Fibroblast of lung (primary cell): ENCODE results near the gene SLC23A3. TPM values are rescaled to one million over a fixed set of nuclear protein-coding genes. Genes with fewer than 3 reads are reported as not detected.

Experiments
- DNase-seq, 2 donors: peaks; one replicate each; pipeline versions ENCODE4 v3.0.0 to v3.0.0-alpha.2; 2010; ENCODE audit warnings: low read depth in 2 of 2
- H2AFZ ChIP-seq: 2 replicates; pipeline ENCODE4 v1.5.1; 2012; ENCODE audit warnings: low read length, control low read depth, inconsistent platforms
- H3K27ac ChIP-seq: 2 replicates; pipeline ENCODE4 v1.5.1; 2011; ENCODE audit warnings: low read length, control low read depth; ENCODE audit not compliant: insufficient read depth
- H3K27me3 ChIP-seq: 2 replicates; pipeline ENCODE4 v1.5.1; 2011; ENCODE audit warnings: mild to moderate bottlenecking, low read length; ENCODE audit not compliant: control insufficient read depth, insufficient read depth
- H3K36me3 ChIP-seq: 2 replicates; pipeline ENCODE4 v1.5.1; 2011; ENCODE audit warnings: low read length; ENCODE audit not compliant: control insufficient read depth, insufficient read depth
- H3K4me1 ChIP-seq: 2 replicates; pipeline ENCODE4 v1.5.1; 2011; ENCODE audit warnings: low read length; ENCODE audit not compliant: control insufficient read depth, insufficient read depth; ENCODE audit errors: extremely low read depth
- H3K4me2 ChIP-seq: 2 replicates; pipeline ENCODE4 v1.5.1; 2011; ENCODE audit warnings: low read length, control low read depth; ENCODE audit not compliant: insufficient read depth; ENCODE audit errors: extremely low read depth
- H3K4me3 ChIP-seq, 4 experiments: fragments of 200-600 bp in 1 of 4; sonication (generic) in 1 of 4; replicated peaks in 1 of 4; 2 replicates each; pipeline ENCODE4 v1.5.1; 2011 to 2016; ENCODE audit warnings: low read length in 4 of 4, low read depth in 3 of 4, mild to moderate bottlenecking in 3 of 4, control low read depth in 2 of 4, inconsistent platforms in 1 of 4, mixed read lengths in 1 of 4; ENCODE audit not compliant: insufficient read depth in 1 of 4; ENCODE audit errors: control extremely low read depth in 1 of 4
- H3K79me2 ChIP-seq: 2 replicates; pipeline ENCODE4 v1.5.1; 2012; ENCODE audit warnings: mild to moderate bottlenecking, low read length, inconsistent platforms; ENCODE audit not compliant: control insufficient read depth, insufficient read depth
- H3K9ac ChIP-seq: 2 replicates; pipeline ENCODE4 v1.5.1; 2011; ENCODE audit warnings: mild to moderate bottlenecking, low read length, control low read depth; ENCODE audit not compliant: insufficient read depth
- H3K9me3 ChIP-seq: 2 replicates; pipeline ENCODE4 v1.5.1; 2012; ENCODE audit warnings: low read depth, low read length; ENCODE audit not compliant: control insufficient read depth, insufficient read depth
- H4K20me1 ChIP-seq: 2 replicates; pipeline ENCODE4 v1.5.1; 2011; ENCODE audit warnings: low read length; ENCODE audit not compliant: control insufficient read depth, insufficient read depth; ENCODE audit errors: extremely low read depth
- CTCF ChIP-seq, 2 donors: IDR thresholded peaks in 1 of 2; conservative IDR thresholded peaks in 1 of 2; 1 replicate in 1 of 2; 2 replicates in 1 of 2; pipeline ENCODE4 v1.5.1; 2011 to 2012; ENCODE audit warnings: low read length in 2 of 2, control low read depth in 1 of 2, inconsistent platforms in 1 of 2, low read depth in 1 of 2, mild to moderate bottlenecking in 1 of 2
- EZH2 ChIP-seq: IDR thresholded peaks from 2 replicates; pipeline ENCODE4 v1.5.1; 2012; ENCODE audit warnings: low read length, control low read depth, mild to moderate bottlenecking; ENCODE audit errors: missing control alignments
- polyA plus RNA-seq, 2 donors: library from polyadenylated mRNA; depleted of rRNA in 1 of 2; stranded (reverse) in 1 of 2; unstranded in 1 of 2; fragments of >200 nt; gene quantifications; 2 replicates each; pipeline ENCODE4 v1.2.1, GENCODE V29; 2011 to 2012; ENCODE audit warnings: missing spikeins in 1 of 2
- total RNA-seq: library from RNA; depleted of rRNA; stranded (reverse); fragments of >200 nt; gene quantifications from 2 replicates; pipeline ENCODE4 v1.2.1, GENCODE V29; 2014

The SLC23A3 gene
- total and polyA plus RNA-seq, 2 donors (not counting 1 experiment from before 2014, with no cell fraction given) = 0.52 to 2.5 TPM

GRCh38 chr2:219131327-219131726 lies 38.5 kb downstream of the SLC23A3 start:
- Histone ChIP-seq H3K4me1 (no peaks in the 10 kb centered on the region), H3K27me3 (no peaks in the 10 kb centered on the region)
- peak in 1 of 2 donors; percentile 51 for DNase-seq

GRCh38 chr2:219129589-219129988 lies 40.2 kb downstream of the SLC23A3 start:
- Histone ChIP-seq H3K4me2 (no peak overlapping the region), H3K36me3 (no peaks in the 10 kb centered on the region), H3K9ac (no peak overlapping the region), H4K20me1 (no peaks in the 10 kb centered on the region), H3K79me2 (no peaks in the 10 kb centered on the region), H2AFZ (no peak overlapping the region), H3K4me1 (peaks cover 5% of the 10 kb centered on the region), H3K27ac (no peak overlapping the region), H3K9me3 (no peaks in the 10 kb centered on the region), H3K4me3 (no peak overlapping the region), H3K27me3 (no peaks in the 10 kb centered on the region)
- TF ChIP-seq CTCF (conservative IDR thresholded peaks at IDR 0.05 in 1 of 2, IDR thresholded peaks at IDR 0.05 in 1 of 2; ENCODE audit: low read depth in 1 of 2, low read length in 2 of 2) (no peak), EZH2 (no peak)
- no peak for DNase-seq

More at GRCh38 chr2:219131327-219131726, 38.5 kb downstream of the SLC23A3 start:
- no peaks in the 10 kb centered on the region for H4K20me1 ChIP-seq
- no peak overlapping the region for H3K9ac ChIP-seq
- H3K4me2 ChIP-seq = no peak overlapping the region
- H3K4me3 ChIP-seq = no peak overlapping the region
- H2AFZ ChIP-seq = no peak overlapping the region
- no peaks in the 10 kb centered on the region for H3K79me2 ChIP-seq
- no peak for TF ChIP-seq CTCF (conservative IDR thresholded peaks at IDR 0.05 in 1 of 2, IDR thresholded peaks at IDR 0.05 in 1 of 2; ENCODE audit: low read depth in 1 of 2, low read length in 2 of 2)
- no peak for TF ChIP-seq EZH2
- H3K9me3 ChIP-seq = no peaks in the 10 kb centered on the region
- no peak overlapping the region for H3K27ac ChIP-seq
- no peaks in the 10 kb centered on the region for H3K36me3 ChIP-seq

- Histone ChIP-seq H3K36me3 (no peaks in the 10 kb centered on the region), H4K20me1 (no peaks in the 10 kb centered on the region), H3K4me1 (peaks cover 6% of the 10 kb centered on the region), H2AFZ (no peak overlapping the region), H3K9me3 (no peaks in the 10 kb centered on the region), H3K27me3 (no peaks in the 10 kb centered on the region), H3K4me2 (no peak overlapping the region), H3K27ac (no peak overlapping the region), H3K9ac (no peak overlapping the region), H3K4me3 (no peak overlapping the region), H3K79me2 (no peaks in the 10 kb centered on the region)
- DNase-seq = no peak
- no peak for TF ChIP-seq EZH2
- no peak for TF ChIP-seq CTCF (conservative IDR thresholded peaks at IDR 0.05 in 1 of 2, IDR thresholded peaks at IDR 0.05 in 1 of 2; ENCODE audit: low read depth in 1 of 2, low read length in 2 of 2)
Measured at GRCh38 chr2:219128396-219128795, 41.4 kb downstream of the SLC23A3 start.
